Left ventricle myocardium inferior (tissue), 1 donor: ENCODE measurements around the gene C2orf74. TPM values are rescaled to one million over a fixed set of nuclear protein-coding genes. Genes with fewer than 3 reads are reported as not detected.

Experiments
- DNase-seq: peaks from one replicate; pipeline ENCODE4 v3.0.0-alpha.2; 2020
- H3K27ac ChIP-seq: fragments of 200-600 bp; replicated peaks from 2 replicates; pipeline ENCODE4 v1.8.0; 2021
- H3K27me3 ChIP-seq: fragments of 200-600 bp; 2 replicates; pipeline ENCODE4 v1.8.0; 2021; ENCODE audit warnings: low read depth
- H3K36me3 ChIP-seq: fragments of 200-600 bp; 2 replicates; pipeline ENCODE4 v1.8.0; 2021
- H3K4me1 ChIP-seq: fragments of 200-600 bp; 2 replicates; pipeline ENCODE4 v1.8.0; 2021
- H3K4me3 ChIP-seq: fragments of 200-600 bp; 2 replicates; pipeline ENCODE4 v1.8.0; 2021; ENCODE audit warnings: mild to moderate bottlenecking, moderate library complexity
- H3K9me3 ChIP-seq: fragments of 200-600 bp; replicated peaks from 2 replicates; pipeline ENCODE4 v1.8.0; 2021
- intact Hi-C: fragments of 100-400 bp; cut with micrococcal nuclease; formaldehyde crosslinking; loops from one replicate; pipeline ENCODE4 v1.11.0; 2022
- long read RNA-seq: library from polyadenylated mRNA; unstranded; transcript quantifications from one replicate; pipeline ENCODE4 v2.0.0, GENCODE V29; 2021
- total RNA-seq: library from RNA; stranded (reverse); fragmentation: NEBNext Ultra II Directional; extraction: Animal tissue kit (Norgen Biotek cat#: 25700); gene quantifications from one replicate; pipeline ENCODE4 v1.2.1, GENCODE V29; 2021
- TF ChIP-seq, protein P1 (sequence below): fragments of 200-600 bp; IDR thresholded peaks from 2 replicates; pipeline ENCODE4 v1.8.0; 2021; ENCODE audit warnings: antibody characterized with exemption, mild to moderate bottlenecking, borderline replicate concordance
- donor health status: DM: no; HTN: yes; CAD: no; lungs with severe emphysema.

The C2orf74 gene
- total RNA-seq = 33.7 TPM
- long read RNA-seq, transcript C2orf74-202 (4 exons, 879 nt) = major isoform, 12 of 15 reads
- long read RNA-seq, partial matches to known transcripts = 0 of 15 reads
- long read RNA-seq, other reads (novel, unspliced or antisense) = 3 of 15 reads

DNA sequence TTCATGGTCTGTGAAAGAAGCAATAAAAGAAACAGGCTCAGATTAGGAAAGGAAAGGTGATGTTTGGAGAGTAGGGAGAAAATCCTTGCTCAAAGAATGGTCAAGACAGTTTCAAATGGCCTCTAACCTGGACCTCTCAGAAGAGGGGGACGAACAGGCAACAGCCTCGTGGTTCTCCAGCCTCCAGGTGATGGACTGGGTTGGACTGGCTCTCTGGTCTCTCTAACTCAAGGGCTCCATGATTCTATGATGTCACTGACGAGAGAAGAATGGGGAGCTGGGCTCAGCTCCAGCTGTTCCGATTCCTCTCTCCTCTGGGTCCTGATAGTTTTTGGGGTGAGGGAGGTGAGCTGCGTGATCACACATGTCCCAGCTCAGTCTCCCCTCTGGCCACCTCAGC lies at the start of gene C2orf74:
C2orf74 (plus strand) TSS at position 301 of the 400 bp plus-strand sequence. CDS start 327 bp downstream, outside the sequence.
- H3K27ac ChIP-seq = no peak within 1 kb of the TSS
- H3K36me3 ChIP-seq = peaks cover 93% of the 10 kb centered on the region
- TF ChIP-seq, protein P1, sequence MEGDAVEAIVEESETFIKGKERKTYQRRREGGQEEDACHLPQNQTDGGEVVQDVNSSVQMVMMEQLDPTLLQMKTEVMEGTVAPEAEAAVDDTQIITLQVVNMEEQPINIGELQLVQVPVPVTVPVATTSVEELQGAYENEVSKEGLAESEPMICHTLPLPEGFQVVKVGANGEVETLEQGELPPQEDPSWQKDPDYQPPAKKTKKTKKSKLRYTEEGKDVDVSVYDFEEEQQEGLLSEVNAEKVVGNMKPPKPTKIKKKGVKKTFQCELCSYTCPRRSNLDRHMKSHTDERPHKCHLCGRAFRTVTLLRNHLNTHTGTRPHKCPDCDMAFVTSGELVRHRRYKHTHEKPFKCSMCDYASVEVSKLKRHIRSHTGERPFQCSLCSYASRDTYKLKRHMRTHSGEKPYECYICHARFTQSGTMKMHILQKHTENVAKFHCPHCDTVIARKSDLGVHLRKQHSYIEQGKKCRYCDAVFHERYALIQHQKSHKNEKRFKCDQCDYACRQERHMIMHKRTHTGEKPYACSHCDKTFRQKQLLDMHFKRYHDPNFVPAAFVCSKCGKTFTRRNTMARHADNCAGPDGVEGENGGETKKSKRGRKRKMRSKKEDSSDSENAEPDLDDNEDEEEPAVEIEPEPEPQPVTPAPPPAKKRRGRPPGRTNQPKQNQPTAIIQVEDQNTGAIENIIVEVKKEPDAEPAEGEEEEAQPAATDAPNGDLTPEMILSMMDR = no peak
- intact Hi-C loops = no loop called here
- no peak for DNase-seq
- H3K9me3 ChIP-seq = no peaks in the 10 kb centered on the region
- no peaks in the 10 kb centered on the region for H3K27me3 ChIP-seq
- no peak within 1 kb of the TSS for H3K4me3 ChIP-seq
- H3K4me1 ChIP-seq = peaks cover 10% of the 10 kb centered on the region

DNA sequence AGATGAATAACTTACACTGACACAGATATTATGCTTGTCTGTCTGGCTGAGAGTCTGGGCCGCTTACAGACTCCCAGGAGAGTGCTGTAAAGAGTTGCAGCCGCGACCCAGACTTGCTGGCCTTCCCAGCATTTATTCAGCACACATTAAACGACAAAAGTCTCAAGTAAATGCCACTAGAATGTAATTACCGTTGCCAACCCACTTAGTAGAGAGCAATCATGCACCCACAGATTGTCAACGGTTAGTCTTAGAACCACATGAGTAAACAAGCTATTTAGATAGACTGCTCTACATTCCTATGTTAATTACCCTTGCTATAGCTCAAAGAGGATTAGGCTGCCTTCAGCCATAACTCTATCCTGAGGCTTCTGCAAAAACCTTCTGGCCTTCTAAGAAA lies 47.8 kb upstream of the C2orf74 start:
- TF ChIP-seq, protein P1 = no peak
- H3K9me3 ChIP-seq = no peaks in the 10 kb centered on the region
- no peaks in the 10 kb centered on the region for H3K4me1 ChIP-seq
- H3K27me3 ChIP-seq = no peaks in the 10 kb centered on the region
- intact Hi-C loops = no loop called here
- peaks cover 89% of the 10 kb centered on the region for H3K36me3 ChIP-seq
- no peak for DNase-seq
- no peak overlapping the region for H3K4me3 ChIP-seq
- no peak overlapping the region for H3K27ac ChIP-seq

DNA sequence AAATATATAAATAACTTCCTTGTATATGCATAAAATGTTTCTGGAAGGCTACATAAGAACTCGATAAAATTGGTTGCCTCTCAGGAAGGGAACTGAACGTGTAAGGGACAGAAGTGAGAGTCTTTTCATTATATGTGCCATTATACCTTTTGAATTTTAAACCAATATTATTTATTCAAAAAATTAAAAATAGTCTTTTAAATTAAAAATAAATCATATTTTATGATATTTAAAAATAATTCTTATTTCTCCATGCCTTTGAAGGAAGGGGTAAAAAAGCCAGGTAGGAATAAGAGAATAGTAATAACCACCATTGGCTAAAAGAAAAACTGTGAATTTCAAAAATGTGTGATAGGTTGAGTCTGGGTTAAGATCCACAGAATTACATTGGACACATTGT lies 45.7 kb upstream of the C2orf74 start:
- intact Hi-C loops = no loop called here
- TF ChIP-seq, protein P1 = no peak
- peaks cover 89% of the 10 kb centered on the region for H3K36me3 ChIP-seq

DNA sequence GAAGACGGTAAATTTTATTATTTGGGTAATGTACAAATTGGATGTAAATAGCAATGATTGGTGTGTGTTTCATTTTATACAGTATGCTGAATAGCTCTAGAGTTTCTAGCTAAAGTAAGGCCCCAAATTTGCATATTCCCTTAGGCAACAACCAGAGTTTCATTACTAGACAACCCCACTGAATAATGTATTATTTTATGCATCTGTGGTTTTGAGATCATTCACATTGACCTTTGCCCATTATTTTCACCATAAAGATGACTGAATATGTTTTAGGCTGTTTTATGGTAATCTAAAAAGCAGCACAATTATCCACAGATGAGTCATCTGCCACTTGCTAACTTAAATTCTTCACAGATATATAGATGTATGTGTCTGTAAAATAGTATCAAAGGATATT lies 44.5 kb upstream of the C2orf74 start:
- TF ChIP-seq, protein P1 = no peak
- intact Hi-C loops = no loop called here
- peaks cover 78% of the 10 kb centered on the region for H3K36me3 ChIP-seq

More for the DNA sequence above, 45.7 kb upstream of the C2orf74 start:
- Histone ChIP-seq H3K27ac (no peak overlapping the region), H3K27me3 (no peaks in the 10 kb centered on the region), H3K9me3 (no peaks in the 10 kb centered on the region), H3K4me3 (no peak overlapping the region), H3K4me1 (no peaks in the 10 kb centered on the region)
- no peak for DNase-seq

DNA sequence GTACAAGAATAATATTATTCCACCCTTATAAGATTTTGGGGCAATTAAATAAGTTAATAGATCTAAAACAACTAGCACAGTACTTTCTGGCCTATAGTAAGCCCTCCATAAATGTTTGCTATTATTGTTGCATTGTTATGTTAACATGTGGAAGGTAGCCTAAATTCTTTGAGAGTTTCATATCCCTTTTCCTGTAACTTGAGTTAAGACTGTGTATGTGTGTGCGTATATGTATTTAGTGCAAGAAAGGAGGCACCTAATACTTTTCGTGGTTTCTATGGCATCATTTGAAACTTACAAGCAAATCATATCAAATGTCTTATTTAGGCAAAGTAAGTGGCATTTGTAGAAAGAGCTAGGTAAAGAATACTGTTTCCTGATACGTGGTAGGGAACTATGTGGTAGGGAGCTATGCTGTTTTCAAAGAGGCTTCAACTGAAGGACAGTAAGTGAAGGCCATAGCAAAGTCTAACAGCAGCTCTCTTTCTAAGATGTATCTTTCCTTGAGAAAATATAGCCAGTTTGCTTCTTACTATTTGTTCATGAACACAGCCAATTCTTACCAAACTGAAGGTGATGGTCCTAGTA lies 36.8 kb upstream of the C2orf74 start:
- Histone ChIP-seq H3K4me3 (no peak overlapping the region), H3K4me1 (no peaks in the 10 kb centered on the region), H3K9me3 (peaks cover 17% of the 10 kb centered on the region), H3K36me3 (peaks cover 17% of the 10 kb centered on the region), H3K27ac (no peak overlapping the region), H3K27me3 (no peaks in the 10 kb centered on the region)
- intact Hi-C loops = no loop called here
- TF ChIP-seq, protein P1 = no peak
- no peak for DNase-seq

More for the DNA sequence above, 44.5 kb upstream of the C2orf74 start:
- H3K27me3 ChIP-seq = no peaks in the 10 kb centered on the region
- no peak overlapping the region for H3K4me3 ChIP-seq
- no peak for DNase-seq
- no peak overlapping the region for H3K27ac ChIP-seq
- H3K9me3 ChIP-seq = no peaks in the 10 kb centered on the region
- no peaks in the 10 kb centered on the region for H3K4me1 ChIP-seq
